ENCODE results near the gene BCAM.
"Not testable (repeated sequence)": the region's sequence is repeated elsewhere in the genome, so short reads cannot be mapped to it uniquely, and the experiment has no call there.

Gene BCAM

GRCh38 chr19:44855606-44856005 is 46.7 kb downstream of the BCAM start:
- no peak for DNase-seq

- no peak for DNase-seq
These were observed 47.6 kb downstream of the BCAM start for GRCh38 chr19:44856421-44857083.

- no peak for DNase-seq
These were observed 48.9 kb downstream of the BCAM start for GRCh38 chr19:44857837-44858236.

GRCh38 chr19:44861576-44861975 is 52.7 kb downstream of the BCAM start:
- DNase-seq: not testable (repeated sequence)

- no peak for DNase-seq
These were observed 55.1 kb downstream of the BCAM start for GRCh38 chr19:44863990-44864389.

GRCh38 chr19:44865196-44865767 is 56.4 kb downstream of the BCAM start:
- DNase-seq: no peak

GRCh38 chr19:44866664-44867063 is 57.8 kb downstream of the BCAM start:
- DNase-seq: no peak

- no peak for DNase-seq
These were observed 58.7 kb downstream of the BCAM start for GRCh38 chr19:44867578-44867977.

GRCh38 chr19:44869733-44870470 is 61.0 kb downstream of the BCAM start:
- no peak for DNase-seq

All from NCI-H1105 treated with DMSO at 0.1 percent for 48 hours (cell line).